GM10266 (cell line): ENCODE results near the gene UBAP1L.

Experiments
- DNase-seq: peaks from one replicate; pipeline ENCODE4 v3.0.0; 2012; ENCODE audit errors: extremely low spot score
- CTCF ChIP-seq: IDR thresholded peaks from 2 replicates; pipeline ENCODE4 v1.5.1; 2012; ENCODE audit warnings: mild to moderate bottlenecking, low read depth; ENCODE audit not compliant: control insufficient read depth, insufficient read depth; ENCODE audit errors: missing control alignments

UBAP1L gene

DNA sequence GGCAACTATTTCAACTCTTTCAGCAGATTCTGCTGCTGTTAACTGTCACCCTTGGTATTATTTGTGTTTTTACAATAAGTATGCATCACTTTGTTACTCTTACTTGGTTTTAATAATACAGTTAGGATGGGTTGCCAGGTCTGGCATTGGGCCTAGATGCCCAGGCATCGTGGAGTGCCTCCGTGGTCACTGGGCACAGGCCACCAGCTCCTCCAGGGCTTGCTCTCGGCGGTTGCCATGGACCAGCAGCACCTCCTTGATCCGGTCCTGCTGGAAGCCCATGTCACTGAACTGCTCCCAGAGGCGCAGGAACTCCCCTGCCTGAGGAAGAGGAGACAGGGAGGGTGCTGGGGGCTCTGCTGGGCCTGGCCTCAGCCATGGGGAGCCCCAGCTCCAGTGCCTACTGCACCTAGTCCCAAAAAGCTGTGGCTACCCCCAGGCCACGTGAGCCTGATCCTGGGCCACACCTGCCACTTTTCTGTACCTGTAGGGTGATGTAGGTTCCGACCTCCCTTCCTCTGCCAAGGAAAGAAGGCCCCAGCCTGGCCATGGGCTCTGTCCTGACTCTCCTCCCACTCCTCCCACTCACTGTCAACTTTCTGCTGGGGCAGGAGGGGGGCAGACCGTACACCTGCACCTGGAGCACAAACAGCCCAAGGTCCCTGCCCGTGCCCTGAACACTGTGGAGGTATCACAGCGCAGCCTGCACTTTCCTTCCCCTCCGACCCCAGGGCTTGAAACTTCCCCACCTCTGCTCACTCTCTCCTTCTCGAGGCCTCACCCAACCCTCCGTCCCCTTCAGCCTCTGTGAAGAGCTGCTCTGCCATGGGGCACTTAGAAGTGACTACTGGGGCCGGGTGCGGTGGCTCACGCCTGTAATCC lies 21.8 kb downstream of the UBAP1L start:
- DNase-seq = no peak
- TF ChIP-seq CTCF = no peak

GRCh38 chr15:65091946-65092770 lies 22.8 kb downstream of the UBAP1L start:
- DNase-seq = no peak

DNA sequence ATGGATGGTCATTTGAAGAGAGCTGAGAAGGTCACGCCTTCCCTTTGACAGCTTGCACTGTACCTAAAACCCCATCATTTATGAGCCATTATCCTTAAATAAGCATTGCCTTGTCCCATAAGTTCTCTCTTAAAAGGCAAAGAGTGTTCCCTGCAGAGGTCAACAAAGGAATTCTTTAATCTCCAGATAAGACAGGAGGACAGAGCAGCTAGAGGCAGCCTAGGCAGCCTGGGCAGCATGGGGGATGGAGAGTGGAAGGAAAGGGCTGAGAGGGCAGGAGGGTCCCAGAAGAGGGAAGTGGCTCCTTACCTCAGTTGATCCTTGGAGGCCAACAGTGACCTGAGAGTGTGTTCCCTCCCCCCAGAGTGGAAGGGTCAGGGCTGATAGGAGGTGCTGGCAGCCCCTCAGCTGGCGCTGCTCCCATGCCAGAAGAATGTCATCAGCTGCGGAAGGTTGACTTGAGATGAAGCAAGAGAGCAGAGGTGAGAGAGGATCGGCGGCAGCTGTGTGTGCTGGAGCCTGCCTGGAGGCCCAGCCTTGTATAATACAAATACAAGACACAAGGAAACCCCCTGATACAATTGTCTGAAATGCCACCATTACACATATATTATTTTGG lies 25.7 kb downstream of the UBAP1L start:
- TF ChIP-seq CTCF = no peak
- DNase-seq = no peak

More at GRCh38 chr15:65091946-65092770, 22.8 kb downstream of the UBAP1L start:
- no peak for TF ChIP-seq CTCF

GRCh38 chr15:65088643-65089021 lies 26.4 kb downstream of the UBAP1L start:
- DNase-seq = no peak
- no peak for TF ChIP-seq CTCF

- no peak for TF ChIP-seq CTCF
- no peak for DNase-seq
Measured at GRCh38 chr15:65087873-65088642, 26.9 kb downstream of the UBAP1L start.

DNA sequence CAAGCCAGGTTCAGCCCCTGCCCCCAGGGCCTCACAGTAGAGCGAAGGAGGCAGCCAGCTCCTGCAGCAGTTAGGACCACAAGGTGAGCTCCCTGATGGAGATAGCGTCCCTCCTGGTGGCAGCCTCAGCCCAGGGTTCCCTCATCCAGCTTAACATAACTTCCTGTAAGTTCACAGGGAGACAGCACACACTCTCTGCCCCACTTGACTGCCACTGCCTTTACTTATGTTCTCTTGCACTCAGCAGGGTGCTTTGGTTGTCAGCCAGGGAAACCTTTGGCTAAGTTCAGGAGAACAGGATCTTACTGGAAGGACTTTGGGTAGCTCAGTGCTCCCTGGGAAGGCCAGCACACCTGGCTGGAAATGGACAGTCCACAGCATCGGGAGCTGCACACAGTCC lies 27.6 kb downstream of the UBAP1L start:
- no peak for TF ChIP-seq CTCF
- no peak for DNase-seq
